NCI-H2227 treated with DMSO at 0.1 percent for 48 hours (cell line): ENCODE data around the gene AFAP1L2.

Experiments used
- DNase-seq: peaks from one replicate; lab custom pipeline; 2025; lab: John Stamatoyannopoulos, UW

The AFAP1L2 gene, protein sequence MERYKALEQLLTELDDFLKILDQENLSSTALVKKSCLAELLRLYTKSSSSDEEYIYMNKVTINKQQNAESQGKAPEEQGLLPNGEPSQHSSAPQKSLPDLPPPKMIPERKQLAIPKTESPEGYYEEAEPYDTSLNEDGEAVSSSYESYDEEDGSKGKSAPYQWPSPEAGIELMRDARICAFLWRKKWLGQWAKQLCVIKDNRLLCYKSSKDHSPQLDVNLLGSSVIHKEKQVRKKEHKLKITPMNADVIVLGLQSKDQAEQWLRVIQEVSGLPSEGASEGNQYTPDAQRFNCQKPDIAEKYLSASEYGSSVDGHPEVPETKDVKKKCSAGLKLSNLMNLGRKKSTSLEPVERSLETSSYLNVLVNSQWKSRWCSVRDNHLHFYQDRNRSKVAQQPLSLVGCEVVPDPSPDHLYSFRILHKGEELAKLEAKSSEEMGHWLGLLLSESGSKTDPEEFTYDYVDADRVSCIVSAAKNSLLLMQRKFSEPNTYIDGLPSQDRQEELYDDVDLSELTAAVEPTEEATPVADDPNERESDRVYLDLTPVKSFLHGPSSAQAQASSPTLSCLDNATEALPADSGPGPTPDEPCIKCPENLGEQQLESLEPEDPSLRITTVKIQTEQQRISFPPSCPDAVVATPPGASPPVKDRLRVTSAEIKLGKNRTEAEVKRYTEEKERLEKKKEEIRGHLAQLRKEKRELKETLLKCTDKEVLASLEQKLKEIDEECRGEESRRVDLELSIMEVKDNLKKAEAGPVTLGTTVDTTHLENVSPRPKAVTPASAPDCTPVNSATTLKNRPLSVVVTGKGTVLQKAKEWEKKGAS

DNA sequence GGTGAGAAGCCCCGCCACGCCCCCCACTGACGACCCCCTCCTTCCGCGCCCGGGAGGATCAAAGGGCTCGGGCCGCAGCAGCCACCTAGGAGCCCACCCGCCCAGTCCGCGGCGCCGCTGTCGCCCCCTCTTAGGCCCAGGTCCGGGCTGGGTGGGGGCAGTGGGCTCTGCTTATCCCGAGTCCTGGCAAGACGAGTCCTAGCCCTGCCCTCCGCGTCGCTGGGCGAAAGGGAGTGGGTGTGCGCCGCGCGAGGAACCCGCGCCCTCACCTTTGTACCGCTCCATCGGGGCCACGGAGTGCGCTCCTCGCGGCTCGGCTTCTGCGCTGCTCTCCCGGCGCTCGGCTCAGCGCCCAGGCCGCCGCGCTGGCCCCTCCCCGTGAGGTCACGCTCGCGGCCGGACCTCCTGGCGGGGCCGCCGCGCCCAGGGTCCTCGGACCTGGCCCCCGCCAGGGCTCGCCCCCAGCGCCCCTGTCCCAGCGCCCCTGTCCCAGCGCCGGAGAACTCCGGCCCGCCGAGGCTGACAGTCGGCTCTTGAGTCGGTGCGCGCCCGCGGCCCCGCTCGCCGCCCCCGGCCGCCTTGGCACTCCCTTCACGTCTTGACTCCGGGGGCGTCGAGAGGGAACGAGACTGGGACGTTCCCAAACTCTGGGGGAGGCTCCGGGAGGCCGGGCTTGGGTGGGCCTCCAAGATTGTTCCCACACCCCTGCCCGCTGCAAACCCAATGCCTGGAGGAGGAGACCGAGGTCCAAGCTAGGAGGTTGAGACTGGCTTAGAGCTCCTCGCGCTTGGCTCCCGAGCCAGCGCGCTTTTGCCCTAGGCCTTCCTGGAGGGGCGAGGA lies at the start of gene AFAP1L2:
TSS of gene AFAP1L2 (minus strand) at position 332 of the 840 bp plus-strand sequence. CDS start at position 285, 47 bp downstream.
- DNase-seq, result no peak

DNA sequence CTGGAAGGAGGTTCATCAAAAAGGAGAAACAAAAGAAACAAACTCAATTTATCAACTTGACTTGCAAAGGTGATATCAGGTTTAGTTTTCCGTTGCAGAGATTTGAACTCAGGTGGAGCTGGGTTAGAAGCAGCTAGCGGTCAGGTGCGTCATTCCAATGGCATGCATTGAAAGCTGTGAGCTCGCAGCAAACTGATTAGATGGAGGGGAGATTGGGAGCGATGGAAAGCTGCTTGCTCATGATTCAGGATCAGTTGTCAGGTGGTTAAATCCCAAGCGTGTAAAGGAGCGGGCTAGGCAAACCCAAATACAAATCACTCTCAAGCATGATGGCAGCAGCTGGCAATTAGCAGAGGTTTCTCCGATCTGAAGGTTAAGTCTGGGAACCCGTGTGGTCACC lies 49.3 kb upstream of the AFAP1L2 start:
- DNase-seq, result no peak

DNA sequence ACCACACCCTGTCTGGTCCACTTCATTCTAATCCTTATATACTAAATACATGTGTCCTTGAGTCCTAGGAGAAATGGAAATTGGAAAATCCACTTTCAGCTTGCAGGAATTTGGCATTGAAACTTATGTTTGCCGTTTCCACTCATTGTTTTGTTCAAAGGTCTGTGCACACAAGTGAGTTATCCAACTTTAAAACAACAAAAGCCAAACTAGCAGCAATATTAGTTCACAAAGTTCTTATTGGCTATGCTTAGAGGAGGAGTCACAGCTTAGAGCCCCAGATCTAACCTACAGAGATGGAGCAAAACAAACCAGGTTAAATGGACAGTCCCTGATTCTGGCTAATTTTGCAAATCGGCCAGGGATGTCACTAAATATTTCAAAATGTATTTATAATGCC lies 44.6 kb upstream of the AFAP1L2 start:
- DNase-seq, result no peak

DNA sequence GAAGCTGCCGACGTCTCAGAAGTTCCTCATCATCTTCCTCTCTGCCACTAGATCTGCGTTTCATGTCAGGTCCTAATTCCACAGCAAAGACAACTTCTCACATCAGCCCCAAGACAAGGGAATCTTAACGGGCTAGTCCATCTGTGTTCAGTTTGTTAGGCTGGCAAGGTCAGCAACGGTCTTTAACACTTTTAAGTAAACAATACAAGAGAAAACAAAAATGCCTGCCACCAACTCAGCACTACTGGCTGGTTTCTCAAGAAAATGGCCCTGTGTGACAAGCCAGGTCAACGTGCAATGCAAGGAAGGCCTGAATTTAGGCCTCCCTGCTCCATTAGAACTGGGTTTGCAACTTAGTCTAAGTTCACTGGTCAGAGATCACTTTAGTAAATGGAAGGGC lies 41.0 kb upstream of the AFAP1L2 start:
- no peak for DNase-seq

DNA sequence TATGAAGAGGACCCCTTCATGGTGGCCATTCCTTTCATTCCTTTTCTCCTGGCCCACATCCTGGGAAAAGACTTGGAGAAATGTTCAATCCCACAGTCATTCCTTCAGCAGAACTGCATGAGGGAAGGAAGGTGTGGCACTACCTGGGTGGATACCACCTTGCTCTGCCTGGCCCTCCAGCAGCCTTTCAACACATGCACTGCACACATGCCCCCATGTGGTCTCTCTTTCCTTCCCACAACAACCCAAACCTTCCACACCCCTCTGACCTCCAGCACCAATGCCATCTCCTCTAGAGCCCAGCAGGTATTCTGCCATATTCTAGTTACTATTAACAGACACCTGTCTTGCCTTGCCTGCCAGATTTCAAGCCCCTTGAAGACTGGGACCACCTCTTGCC lies 40.5 kb upstream of the AFAP1L2 start:
- no peak for DNase-seq

DNA sequence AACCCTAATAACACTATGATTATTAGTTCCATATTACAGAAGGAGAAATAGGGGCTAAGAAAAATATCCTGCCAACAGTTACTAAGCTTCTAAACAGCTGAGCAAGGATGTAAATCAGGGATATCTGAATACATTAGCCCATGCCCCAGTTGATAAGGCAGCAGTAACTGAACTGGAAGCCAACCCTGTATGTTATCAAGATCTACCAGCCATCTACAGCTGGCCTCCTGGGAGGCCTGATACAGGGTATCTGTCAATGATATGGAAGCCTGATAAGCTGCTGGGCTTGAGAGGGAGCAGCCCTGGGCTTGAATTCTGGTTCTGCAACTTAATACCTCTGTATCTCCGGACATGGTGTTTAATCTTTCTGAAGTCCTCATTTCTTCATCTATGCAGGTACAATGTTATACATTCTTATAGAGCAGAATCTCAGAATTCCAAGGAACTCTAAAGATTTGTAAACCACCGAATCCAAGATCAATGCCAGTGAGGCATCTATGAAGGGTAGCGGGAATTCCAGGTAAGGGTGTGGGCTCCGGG lies 37.9 kb upstream of the AFAP1L2 start:
- DNase-seq, result no peak

DNA sequence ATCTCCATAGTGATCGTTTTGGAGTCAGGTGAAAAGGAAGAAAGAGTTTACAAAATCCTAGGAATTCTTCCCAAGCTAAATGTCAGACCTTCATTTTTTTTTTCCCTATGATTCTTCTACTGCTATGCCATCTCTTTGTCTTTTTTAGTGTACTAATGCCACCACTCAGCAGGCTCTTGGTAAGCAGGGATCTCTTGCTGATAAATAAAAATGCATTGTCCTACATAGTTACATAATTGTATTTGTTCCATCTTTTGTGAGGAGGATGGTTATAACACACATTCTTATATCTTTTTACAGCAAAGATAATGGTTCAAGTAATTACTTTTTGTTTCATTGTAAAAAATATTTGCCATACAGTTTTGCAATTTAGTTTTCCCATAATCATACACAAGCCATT lies 36.8 kb upstream of the AFAP1L2 start:
- no peak for DNase-seq

DNA sequence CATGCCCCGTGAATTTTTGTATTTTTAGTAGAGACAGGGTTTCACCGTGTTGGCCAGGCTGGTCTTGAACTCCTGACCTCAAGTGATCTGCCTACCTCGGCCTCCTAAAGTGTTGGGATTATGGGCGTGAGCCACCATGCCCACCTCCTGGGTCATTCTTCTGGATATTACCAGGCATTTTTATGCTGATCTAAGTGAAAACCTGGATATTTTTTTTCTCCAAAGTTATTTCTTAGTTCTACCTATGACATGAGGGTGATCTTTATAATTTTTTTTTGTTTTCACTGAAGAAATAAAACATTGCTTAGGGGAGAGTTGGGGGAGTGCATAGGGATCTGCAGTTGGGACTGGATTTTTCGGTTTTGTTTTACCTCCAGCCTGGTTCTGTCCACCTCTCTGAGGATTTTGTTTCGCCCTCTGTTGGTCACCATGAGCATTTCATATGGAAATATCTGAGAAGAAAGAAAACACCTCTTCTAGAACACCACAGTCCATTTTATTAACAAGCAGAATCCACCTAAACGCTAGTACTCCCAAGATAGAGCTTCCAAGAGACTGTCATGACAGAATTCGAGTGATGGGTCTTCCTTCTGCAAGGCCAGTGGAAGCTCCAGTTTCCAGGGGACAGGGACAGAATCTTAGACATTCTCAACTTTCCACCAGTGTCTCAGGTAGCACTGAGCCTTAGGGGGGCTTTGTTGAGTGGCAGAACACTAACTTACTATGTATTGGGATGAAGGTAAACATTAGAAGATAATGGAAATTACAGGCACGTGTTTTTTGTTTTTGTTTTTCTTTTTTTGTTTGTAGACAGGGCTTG lies 33.4 kb upstream of the AFAP1L2 start:
- peak; percentile 4 for DNase-seq

DNA sequence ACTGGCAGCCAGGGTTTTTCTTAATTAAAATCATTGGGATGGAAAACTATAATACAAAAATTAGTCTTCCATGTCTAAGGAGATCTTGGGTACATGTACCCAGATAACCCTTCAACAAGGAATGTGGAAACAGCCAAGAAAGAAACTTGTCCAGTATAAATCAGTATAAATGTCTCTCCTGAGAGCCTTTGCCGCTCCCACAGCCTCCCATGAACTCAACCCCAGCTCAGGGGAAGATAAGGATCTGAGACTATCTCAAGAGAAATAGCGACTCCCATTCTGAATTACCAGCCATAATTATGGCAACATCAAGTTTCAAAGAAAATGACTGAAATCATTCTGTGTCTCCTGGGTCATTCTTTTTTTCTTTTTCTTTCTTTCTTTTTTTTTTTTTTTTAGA lies 32.6 kb upstream of the AFAP1L2 start:
- DNase-seq, result no peak

DNA sequence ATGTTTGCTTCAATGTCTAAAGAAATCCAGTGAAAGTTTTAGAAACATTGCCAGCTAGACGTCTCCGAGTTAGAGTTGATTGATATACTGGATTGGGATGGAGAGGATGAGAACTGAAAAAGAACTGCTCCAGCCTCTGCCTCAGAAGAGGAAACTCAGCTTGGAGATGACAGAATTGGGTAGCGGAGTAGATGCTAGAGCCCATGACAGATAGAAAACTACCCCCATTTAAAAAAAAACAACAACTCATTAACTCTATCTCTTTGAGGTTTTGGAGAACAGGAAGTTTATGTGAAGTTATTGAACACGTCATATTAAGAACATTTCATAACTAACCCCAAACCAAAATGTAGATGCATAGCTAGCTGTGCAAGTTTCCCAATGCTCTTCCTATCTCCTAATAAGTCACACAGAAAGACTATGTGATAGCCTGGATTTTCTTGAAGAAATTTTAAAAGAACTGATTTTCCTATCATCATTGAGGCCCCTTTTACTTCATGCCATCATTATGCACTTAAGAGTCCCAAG lies 28.3 kb upstream of the AFAP1L2 start:
- no peak for DNase-seq

DNA sequence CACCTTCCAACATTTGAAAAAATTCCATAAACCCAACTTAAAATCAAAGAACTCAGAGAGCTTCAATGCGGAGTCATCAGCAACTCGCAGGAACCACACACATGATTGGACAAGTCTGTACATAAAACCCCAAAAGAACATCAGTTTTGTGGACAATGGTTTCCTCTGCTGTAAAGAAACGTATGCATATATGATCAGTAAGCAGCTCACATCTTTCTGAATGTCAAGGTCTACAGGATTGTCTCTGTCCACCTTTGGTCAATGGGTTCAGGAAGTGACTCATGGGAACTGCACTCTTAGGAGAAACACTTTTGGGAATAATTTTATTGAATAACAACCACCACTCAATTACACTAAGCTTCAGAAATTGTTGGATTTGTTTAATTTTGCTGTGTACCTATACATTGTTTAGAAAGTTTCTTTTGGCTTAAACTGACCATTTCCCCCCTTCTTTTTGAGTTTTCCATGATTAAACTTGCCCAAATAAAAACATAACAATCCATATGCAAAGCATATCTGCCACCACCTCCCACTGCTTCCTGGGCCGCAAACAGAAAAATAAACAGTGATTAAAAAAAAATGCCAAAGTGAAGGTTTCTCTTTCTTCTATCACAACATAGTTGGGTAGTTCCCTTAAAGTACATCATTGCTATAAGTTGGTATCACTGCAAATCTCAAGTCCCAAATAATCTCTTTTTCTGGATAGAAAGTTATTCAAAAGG lies 27.3 kb upstream of the AFAP1L2 start:
- no peak for DNase-seq

DNA sequence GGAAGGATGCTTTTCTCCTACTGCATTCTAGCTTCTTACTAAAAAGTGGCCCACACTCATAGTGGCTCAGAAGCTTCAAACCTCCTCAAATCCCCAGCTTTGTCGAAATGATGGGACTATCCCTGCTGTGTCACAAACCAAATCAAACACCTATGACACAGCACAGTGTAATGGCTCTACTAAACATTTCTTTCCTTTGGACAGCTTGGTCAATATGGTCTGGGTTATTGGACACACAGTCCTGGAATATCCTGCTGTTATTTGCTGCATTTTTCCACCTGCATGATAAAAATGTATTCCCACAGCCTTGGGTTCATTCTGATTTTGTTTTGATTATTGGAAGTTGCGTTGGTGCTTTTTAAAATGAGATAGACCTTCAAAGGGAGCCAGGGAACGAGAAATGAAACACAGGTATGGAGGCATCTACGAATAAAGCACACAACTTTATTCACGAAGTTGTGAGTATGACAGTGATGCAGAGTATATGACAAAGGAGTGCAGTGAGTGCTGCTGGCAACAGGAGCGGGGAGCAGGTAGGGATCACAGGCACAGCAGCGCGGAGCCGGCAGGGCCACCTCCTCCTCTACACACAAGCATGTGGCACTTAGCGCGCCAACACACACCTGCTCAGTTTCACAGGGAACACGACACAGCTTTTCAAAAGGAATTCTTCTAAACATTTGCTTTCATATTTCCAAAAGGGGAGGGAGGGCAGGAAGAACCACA lies 26.5 kb upstream of the AFAP1L2 start:
- no peak for DNase-seq

DNA sequence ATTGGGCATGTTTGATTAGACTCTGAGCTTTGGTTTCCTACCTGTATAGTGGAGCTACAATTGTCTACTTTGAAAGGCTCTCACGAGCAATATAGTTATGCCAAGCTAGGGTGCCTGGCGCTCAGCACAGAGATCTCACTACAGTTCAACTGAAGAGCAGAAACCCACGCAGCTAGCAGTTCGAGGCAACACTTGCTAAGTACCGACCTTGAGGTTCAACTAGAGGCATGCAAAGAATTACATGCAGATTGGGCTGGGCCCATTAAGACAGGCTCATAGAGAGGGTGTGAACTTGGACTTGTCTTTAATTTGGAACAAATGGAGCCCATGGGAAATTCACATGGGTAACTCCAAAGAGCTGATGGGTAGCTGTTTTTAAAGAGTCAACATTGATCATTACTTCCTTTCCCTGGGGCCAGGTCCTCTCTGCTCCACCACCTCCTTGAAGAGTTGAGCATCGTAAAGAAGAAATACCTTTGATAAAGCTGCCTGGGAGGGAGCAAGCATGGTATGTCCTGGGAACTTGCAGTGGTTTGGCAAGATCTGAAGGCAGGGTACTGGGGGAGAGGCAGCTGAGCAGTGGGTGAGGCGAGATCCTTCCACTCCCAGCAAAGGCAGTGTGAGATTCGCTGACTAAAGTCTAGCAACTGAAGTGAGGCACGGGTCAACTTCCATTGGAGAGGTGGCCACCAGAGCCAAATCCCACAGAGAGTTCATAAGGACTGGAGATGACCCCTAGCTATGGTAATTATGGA lies 25.5 kb upstream of the AFAP1L2 start:
- no peak for DNase-seq

DNA sequence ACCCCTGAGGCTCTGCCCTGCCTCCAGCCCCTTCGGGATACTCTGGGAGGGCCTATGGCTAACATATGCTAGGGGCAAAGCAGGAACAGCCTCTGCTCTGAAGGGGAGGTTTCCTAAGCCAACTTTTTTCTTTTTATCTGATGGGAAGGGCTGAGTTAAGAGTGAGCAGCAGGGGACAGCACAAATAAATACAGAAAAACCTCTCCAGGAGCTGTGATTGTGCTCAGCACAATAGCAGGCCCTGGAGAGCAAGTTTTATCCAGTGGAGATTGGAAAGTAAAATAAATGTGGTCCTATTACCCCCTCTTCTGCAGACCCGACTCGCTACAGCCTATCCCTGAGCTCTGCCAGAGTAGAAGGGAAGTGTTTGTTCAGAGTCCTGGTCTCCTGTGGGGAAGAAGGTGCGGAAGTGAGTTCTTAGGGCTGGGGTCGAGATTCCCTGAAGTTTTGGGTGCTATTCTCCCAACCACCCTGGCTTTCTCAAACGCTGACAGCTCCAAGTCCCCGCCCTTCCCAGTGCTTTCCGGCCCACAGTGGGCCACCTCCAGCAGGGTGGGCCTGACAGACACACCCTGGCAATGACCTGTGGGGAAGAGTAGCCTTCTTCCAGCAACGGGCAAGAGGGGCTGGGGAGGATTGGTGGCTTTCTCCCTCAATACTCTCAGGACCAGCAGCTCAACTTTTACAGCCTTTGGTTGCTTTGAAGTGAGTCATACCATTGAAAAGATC lies 23.0 kb upstream of the AFAP1L2 start:
- no peak for DNase-seq

DNA sequence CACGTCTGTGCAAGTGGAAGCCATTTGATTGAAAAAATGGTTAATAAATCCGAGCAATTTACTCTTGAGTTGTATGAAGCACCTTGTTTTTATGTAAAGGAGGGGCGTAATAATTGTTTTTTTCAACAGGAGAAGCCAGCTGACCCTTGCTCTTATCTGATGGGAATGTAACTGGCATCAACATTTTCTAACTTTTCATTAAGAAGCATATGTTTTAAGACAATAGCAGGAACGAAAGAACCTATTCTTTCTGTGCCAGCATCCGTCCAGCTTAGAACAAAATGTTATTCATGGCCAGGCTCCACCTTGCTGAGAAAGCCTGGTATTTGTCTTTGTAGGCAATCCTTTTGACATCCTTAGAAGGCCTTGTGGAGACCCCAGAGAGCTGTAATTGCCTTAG lies 22.2 kb upstream of the AFAP1L2 start:
- no peak for DNase-seq

DNA sequence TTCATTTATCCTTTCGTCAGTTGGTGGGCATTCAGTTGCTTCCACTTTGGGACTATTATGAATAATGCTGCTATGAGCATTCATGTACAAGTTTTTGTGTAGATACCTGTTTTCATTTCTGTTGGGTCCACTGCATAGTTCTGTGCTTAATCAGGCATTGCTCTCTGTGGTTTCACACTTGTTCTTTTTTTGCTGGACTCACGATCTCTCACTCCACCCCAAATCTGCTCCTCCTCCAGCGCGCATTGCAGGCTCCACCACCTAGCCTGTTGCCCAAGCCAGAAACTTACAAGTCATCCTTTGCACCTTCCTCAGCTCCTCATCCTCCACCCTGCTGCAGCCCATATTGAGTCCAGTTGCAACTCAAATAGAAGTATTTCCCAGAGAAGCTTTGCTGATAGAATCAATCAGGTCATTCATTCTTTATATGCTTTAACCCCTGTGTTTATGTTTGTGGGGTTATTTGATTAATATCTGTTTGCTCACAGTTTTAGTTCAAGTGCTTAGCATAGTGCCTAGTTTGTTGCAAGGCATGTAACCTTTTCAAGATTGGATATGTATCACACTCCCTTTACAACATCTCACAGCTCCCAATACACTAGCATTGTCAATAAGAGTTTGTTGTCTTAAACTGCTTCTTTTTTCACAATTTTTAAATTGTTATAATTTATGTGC lies 16.6 kb upstream of the AFAP1L2 start:
- DNase-seq, result no peak

DNA sequence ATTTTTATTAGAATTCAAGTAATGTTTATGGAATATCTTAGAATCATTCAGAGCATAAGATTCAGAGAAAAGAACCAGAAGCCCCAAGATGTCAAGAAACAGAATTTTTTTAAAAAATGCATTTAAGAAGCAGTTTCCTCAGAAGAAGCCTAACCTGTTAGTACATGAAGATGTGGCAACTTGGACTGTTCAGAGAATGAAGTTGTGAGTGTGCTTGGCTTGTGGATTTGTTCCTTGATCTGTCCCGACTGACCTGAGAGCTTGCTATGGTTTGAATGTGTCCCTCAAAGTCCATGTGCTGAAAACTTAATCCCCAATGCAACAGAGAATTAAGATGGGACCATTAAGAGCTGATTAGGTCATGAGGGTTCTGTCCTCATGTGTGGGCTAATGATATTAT lies 13.8 kb upstream of the AFAP1L2 start:
- no peak for DNase-seq
